Spleen (tissue), 7 donors: ENCODE data around the gene MRPL40.

Experiments used
- CTCF ChIP-seq, 11 experiments: fragments of 200-600 bp in 7 of 11; fragments of 450-650 bp in 4 of 11; sonication (generic) in 4 of 11; IDR thresholded peaks in 8 of 11; conservative IDR thresholded peaks in 3 of 11; 1 replicate in 7 of 11; 2 replicates in 4 of 11; pipeline versions ENCODE4 v1.4.0 to v1.8.0; 2016 to 2021; ENCODE audit warnings: antibody characterized with exemption in 11 of 11, inconsistent platforms in 4 of 11, mild to moderate bottlenecking in 1 of 11
- POLR2A ChIP-seq, 3 donors: fragments of 450-650 bp; IDR thresholded peaks; one replicate each; pipeline ENCODE4 v1.5.1; 2017; ENCODE audit warnings: antibody characterized with exemption in 3 of 3, mild to moderate bottlenecking in 1 of 3
- donor health status: DM: no; HTN: no; CAD: no; lungs with moderate emphysema.
- donor health status: DM: no; HTN: no; CAD: no.
- donor health status: DM: no; HTN: no; CAD: no.

GRCh38 chr22:19386248-19386647 lies 46.1 kb upstream of the MRPL40 start:
- TF ChIP-seq CTCF (IDR thresholded peaks at IDR 0.05 in 8 of 11, conservative IDR thresholded peaks at IDR 0.05 in 3 of 11) (no peak), POLR2A (IDR thresholded peaks at IDR 0.05) (no peak)
